GM18511 (cell line): Measurements from ENCODE around the gene B4GALNT3.
A peak's percentile ranks its signal among the peaks of the same experiment; 100 is the strongest.

Experiments used
- ATAC-seq: cut with Tn5 transposase; IDR thresholded peaks from one replicate; pipeline ENCODE4 v1.9.1; 2021; ENCODE audit warnings: mild to moderate bottlenecking, moderate library complexity; ENCODE audit not compliant: unreplicated experiment

Gene B4GALNT3

GRCh38 chr12:537772-538171 lies 78.0 kb downstream of the B4GALNT3 start:
- no peak for ATAC-seq

GRCh38 chr12:538731-539539 lies 79.2 kb downstream of the B4GALNT3 start:
- no peak for ATAC-seq

- ATAC-seq = no peak
These were observed 80.0 kb downstream of the B4GALNT3 start for GRCh38 chr12:539540-540310.

- no peak for ATAC-seq
These were observed 82.1 kb downstream of the B4GALNT3 start for GRCh38 chr12:541676-542324.

- ATAC-seq = no peak
These were observed 82.8 kb downstream of the B4GALNT3 start for GRCh38 chr12:542395-543113.

GRCh38 chr12:543114-543451 lies 83.3 kb downstream of the B4GALNT3 start:
- ATAC-seq = no peak

GRCh38 chr12:544142-544541 lies 84.4 kb downstream of the B4GALNT3 start:
- no peak for ATAC-seq

- ATAC-seq = no peak
These were observed 85.3 kb downstream of the B4GALNT3 start for GRCh38 chr12:544941-545635.

- ATAC-seq = no peak
These were observed 86.1 kb downstream of the B4GALNT3 start for GRCh38 chr12:545835-546234.

GRCh38 chr12:546265-546919 lies 86.7 kb downstream of the B4GALNT3 start:
- ATAC-seq = no peak

GRCh38 chr12:546920-547845 lies 87.4 kb downstream of the B4GALNT3 start:
- peak; percentile 52 for ATAC-seq

GRCh38 chr12:547883-548470 lies 88.2 kb downstream of the B4GALNT3 start:
- no peak for ATAC-seq

GRCh38 chr12:549476-550082 lies 89.8 kb downstream of the B4GALNT3 start:
- ATAC-seq = no peak

GRCh38 chr12:550473-551260 lies 90.9 kb downstream of the B4GALNT3 start:
- ATAC-seq = no peak

GRCh38 chr12:552466-552865 lies 92.7 kb downstream of the B4GALNT3 start:
- no peak for ATAC-seq

- peak; percentile 85 for ATAC-seq
These were observed 93.7 kb downstream of the B4GALNT3 start for GRCh38 chr12:553216-554000.

GRCh38 chr12:554001-554285 lies 94.2 kb downstream of the B4GALNT3 start:
- peak; percentile 8 for ATAC-seq
